HepG2 (cell line): ENCODE data around the gene CDC34. TPM values are rescaled to one million over a fixed set of nuclear protein-coding genes. Genes with fewer than 3 reads are reported as not detected.
A peak's percentile ranks its signal among the peaks of the same experiment; 100 is the strongest.

Source experiments
- AGO1 ChIP-seq: fragments of 200-400 bp; formaldehyde crosslinking; IDR thresholded peaks from 2 replicates; pipeline ENCODE4 v1.6.1; 2017; ENCODE audit warnings: mild to moderate bottlenecking, low read depth, low read length, moderate library complexity; ENCODE audit not compliant: poor library complexity, severe bottlenecking
- ARHGAP35 ChIP-seq: sonication (generic); formaldehyde crosslinking; IDR thresholded peaks from 2 replicates; pipeline ENCODE4 v1.9.0; 2022; ENCODE audit warnings: mild to moderate bottlenecking, inconsistent platforms, moderate library complexity, missing genetic modification reagents, borderline replicate concordance
- BRD4 ChIP-seq: sonication (generic); formaldehyde crosslinking; IDR thresholded peaks from 2 replicates; pipeline ENCODE4 v1.4.0; 2020; ENCODE audit warnings: missing genetic modification reagents
- HDAC6 ChIP-seq: fragments of 200-600 bp; sonication (generic); IDR thresholded peaks from 2 replicates; pipeline ENCODE4 v1.7.0; 2017; ENCODE audit warnings: mild to moderate bottlenecking, antibody characterized with exemption, low read length, low read depth
- HOXA3 ChIP-seq: sonication (generic); formaldehyde crosslinking; IDR thresholded peaks from 2 replicates; pipeline ENCODE4 v1.5.0; 2020; ENCODE audit warnings: missing genetic modification reagents
- PAX8 ChIP-seq: sonication (generic); formaldehyde crosslinking; IDR thresholded peaks from 2 replicates; pipeline ENCODE4 v1.8.0; 2022; ENCODE audit warnings: mild to moderate bottlenecking, missing genetic modification reagents, borderline replicate concordance
- SOX5 ChIP-seq: IDR thresholded peaks from 2 replicates; pipeline ENCODE4 v1.6.1; 2016; ENCODE audit warnings: borderline replicate concordance
- ZFP36L1 ChIP-seq: sonication (generic); formaldehyde crosslinking; IDR thresholded peaks from 2 replicates; pipeline ENCODE4 v1.8.0; 2022; ENCODE audit warnings: mild to moderate bottlenecking, missing genetic modification reagents, moderate library complexity
- ZNF10 ChIP-seq: sonication (generic); formaldehyde crosslinking; IDR thresholded peaks from 2 replicates; pipeline ENCODE4 v1.4.0; 2020; ENCODE audit warnings: mild to moderate bottlenecking, low read depth, missing genetic modification reagents, borderline replicate concordance
- ZNF136 ChIP-seq: sonication (generic); formaldehyde crosslinking; IDR thresholded peaks from 2 replicates; pipeline ENCODE4 v1.8.1; 2022; ENCODE audit warnings: low read depth, mild to moderate bottlenecking, moderate library complexity, missing genetic modification reagents
- ZNF501 ChIP-seq: sonication (generic); formaldehyde crosslinking; IDR thresholded peaks from 2 replicates; pipeline ENCODE4 v1.5.1; 2020; ENCODE audit warnings: mild to moderate bottlenecking, moderate library complexity, missing genetic modification reagents
- polyA plus RNA-seq, 8 experiments: library from polyadenylated mRNA; depleted of rRNA in 3 of 8; stranded (reverse) in 7 of 8; unstranded in 1 of 8; fragments of >200 nt; fragmentation: Illumina TruSeq in 4 of 8; extraction: Trizol in 4 of 8; gene quantifications; 2 replicates each; pipeline versions ENCODE4 v1.2.1 to v1.2.3, GENCODE V29; 2011 to 2016; ENCODE audit warnings: low read depth in 4 of 8, missing spikeins in 1 of 8, mixed read lengths in 1 of 8; ENCODE audit not compliant: insufficient read depth in 1 of 8
- total RNA-seq, 5 experiments: library from RNA; depleted of rRNA; stranded (reverse); fragments of >200 nt; fragmentation: Illumina TruSeq; extraction: Trizol; gene quantifications; 2 replicates each; pipeline ENCODE4 v1.2.3, GENCODE V29; 2016; ENCODE audit warnings: low read depth in 1 of 5
- TF ChIP-seq, protein P1 (sequence below): sonication (generic); formaldehyde crosslinking; IDR thresholded peaks from 2 replicates; pipeline ENCODE4 v1.5.0; 2020; ENCODE audit warnings: mild to moderate bottlenecking, missing genetic modification reagents, borderline replicate concordance
- TF ChIP-seq, protein P2 (sequence below): sonication (generic); formaldehyde crosslinking; IDR thresholded peaks from 2 replicates; pipeline ENCODE4 v1.9.0; 2021; ENCODE audit warnings: missing genetic modification reagents, borderline replicate concordance
- TF ChIP-seq, protein P3 (sequence below): sonication (generic); formaldehyde crosslinking; IDR thresholded peaks from 2 replicates; pipeline ENCODE4 v1.9.0; 2021; ENCODE audit warnings: missing genetic modification reagents, borderline replicate concordance

Gene CDC34
- total and polyA plus RNA-seq, 2 of the 13 experiments (the other 11 are each of a cell fraction or from before 2014, with no cell fraction given): 138 to 150 TPM

DNA sequence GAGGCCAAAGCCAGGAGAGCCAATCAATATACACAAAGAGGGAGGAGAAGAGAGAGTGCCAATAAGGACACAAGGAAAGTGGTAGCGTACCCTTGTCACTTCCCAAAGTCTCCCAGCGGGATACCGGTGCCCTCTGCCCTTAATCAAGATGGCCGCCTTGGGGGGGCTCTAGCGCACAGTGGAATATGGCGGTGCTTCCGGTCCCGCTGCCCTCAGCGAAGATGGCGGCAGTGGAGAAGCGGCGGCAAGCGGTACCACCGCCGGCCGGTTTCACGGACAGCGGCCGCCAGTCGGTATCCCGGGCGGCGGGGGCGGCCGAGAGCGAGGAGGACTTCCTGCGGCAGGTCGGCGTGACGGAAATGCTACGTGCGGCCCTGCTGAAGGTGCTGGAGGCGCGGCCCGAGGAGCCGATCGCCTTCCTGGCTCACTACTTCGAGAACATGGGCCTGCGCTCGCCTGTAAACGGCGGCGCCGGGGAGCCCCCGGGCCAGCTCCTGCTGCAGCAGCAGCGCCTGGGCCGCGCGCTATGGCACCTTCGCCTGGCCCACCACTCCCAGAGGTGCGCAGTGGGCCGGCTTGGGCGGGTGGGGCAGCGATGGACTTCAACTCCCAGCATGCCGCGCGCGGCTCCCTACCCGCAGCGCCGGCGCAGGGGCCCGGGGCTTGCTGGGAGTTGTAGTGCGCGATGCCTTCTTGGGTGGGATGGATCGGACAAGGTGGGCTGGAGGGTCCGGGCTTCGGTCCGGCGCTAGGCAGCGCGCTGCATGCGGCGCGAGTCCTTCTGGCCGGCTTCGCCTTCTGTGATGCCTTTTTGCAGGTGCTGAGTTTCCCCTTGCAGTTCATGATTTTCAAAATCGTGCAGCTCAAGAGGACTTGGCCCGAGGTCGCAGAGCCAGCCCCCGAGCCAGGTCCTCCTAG lies 24.0 kb upstream of the CDC34 start, which contains the start of gene TPGS1 (continued):
- TF ChIP-seq, protein P1, sequence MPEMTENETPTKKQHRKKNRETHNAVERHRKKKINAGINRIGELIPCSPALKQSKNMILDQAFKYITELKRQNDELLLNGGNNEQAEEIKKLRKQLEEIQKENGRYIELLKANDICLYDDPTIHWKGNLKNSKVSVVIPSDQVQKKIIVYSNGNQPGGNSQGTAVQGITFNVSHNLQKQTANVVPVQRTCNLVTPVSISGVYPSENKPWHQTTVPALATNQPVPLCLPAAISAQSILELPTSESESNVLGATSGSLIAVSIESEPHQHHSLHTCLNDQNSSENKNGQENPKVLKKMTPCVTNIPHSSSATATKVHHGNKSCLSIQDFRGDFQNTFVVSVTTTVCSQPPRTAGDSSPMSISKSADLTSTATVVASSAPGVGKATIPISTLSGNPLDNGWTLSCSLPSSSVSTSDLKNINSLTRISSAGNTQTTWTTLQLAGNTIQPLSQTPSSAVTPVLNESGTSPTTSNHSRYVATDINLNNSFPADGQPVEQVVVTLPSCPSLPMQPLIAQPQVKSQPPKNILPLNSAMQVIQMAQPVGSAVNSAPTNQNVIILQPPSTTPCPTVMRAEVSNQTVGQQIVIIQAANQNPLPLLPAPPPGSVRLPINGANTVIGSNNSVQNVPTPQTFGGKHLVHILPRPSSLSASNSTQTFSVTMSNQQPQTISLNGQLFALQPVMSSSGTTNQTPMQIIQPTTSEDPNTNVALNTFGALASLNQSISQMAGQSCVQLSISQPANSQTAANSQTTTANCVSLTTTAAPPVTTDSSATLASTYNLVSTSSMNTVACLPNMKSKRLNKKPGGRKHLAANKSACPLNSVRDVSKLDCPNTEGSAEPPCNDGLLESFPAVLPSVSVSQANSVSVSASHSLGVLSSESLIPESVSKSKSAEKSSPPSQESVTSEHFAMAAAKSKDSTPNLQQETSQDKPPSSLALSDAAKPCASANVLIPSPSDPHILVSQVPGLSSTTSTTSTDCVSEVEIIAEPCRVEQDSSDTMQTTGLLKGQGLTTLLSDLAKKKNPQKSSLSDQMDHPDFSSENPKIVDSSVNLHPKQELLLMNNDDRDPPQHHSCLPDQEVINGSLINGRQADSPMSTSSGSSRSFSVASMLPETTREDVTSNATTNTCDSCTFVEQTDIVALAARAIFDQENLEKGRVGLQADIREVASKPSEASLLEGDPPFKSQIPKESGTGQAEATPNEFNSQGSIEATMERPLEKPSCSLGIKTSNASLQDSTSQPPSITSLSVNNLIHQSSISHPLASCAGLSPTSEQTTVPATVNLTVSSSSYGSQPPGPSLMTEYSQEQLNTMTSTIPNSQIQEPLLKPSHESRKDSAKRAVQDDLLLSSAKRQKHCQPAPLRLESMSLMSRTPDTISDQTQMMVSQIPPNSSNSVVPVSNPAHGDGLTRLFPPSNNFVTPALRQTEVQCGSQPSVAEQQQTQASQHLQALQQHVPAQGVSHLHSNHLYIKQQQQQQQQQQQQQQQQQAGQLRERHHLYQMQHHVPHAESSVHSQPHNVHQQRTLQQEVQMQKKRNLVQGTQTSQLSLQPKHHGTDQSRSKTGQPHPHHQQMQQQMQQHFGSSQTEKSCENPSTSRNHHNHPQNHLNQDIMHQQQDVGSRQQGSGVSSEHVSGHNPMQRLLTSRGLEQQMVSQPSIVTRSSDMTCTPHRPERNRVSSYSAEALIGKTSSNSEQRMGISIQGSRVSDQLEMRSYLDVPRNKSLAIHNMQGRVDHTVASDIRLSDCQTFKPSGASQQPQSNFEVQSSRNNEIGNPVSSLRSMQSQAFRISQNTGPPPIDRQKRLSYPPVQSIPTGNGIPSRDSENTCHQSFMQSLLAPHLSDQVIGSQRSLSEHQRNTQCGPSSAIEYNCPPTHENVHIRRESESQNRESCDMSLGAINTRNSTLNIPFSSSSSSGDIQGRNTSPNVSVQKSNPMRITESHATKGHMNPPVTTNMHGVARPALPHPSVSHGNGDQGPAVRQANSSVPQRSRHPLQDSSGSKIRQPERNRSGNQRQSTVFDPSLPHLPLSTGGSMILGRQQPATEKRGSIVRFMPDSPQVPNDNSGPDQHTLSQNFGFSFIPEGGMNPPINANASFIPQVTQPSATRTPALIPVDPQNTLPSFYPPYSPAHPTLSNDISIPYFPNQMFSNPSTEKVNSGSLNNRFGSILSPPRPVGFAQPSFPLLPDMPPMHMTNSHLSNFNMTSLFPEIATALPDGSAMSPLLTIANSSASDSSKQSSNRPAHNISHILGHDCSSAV: 0 out of 2 replicates have a peak, but pooled peaks have one; percentile 44
- TF ChIP-seq, protein P2, sequence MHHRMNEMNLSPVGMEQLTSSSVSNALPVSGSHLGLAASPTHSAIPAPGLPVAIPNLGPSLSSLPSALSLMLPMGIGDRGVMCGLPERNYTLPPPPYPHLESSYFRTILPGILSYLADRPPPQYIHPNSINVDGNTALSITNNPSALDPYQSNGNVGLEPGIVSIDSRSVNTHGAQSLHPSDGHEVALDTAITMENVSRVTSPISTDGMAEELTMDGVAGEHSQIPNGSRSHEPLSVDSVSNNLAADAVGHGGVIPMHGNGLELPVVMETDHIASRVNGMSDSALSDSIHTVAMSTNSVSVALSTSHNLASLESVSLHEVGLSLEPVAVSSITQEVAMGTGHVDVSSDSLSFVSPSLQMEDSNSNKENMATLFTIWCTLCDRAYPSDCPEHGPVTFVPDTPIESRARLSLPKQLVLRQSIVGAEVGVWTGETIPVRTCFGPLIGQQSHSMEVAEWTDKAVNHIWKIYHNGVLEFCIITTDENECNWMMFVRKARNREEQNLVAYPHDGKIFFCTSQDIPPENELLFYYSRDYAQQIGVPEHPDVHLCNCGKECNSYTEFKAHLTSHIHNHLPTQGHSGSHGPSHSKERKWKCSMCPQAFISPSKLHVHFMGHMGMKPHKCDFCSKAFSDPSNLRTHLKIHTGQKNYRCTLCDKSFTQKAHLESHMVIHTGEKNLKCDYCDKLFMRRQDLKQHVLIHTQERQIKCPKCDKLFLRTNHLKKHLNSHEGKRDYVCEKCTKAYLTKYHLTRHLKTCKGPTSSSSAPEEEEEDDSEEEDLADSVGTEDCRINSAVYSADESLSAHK (CRISPR knock-in tag): no peak
- TF ChIP-seq ZFP36L1 (CRISPR knock-in tag) (no peak), PAX8 (CRISPR knock-in tag) (0 out of 2 replicates have a peak, but pooled peaks have one; percentile 67), ARHGAP35 (peak; percentile 15; the same call in 1 of the 2 replicates), AGO1 (no peak), HOXA3 (CRISPR knock-in tag) (peak; percentile 100), ZNF10 (no peak), SOX5 (no peak), HDAC6 (no peak), ZNF136 (CRISPR knock-in tag) (0 out of 2 replicates have a peak, but pooled peaks have one; percentile 49), ZNF501 (CRISPR knock-in tag) (peak; percentile 75), BRD4 (CRISPR knock-in tag) (peak; percentile 94)
- TF ChIP-seq, protein P3, sequence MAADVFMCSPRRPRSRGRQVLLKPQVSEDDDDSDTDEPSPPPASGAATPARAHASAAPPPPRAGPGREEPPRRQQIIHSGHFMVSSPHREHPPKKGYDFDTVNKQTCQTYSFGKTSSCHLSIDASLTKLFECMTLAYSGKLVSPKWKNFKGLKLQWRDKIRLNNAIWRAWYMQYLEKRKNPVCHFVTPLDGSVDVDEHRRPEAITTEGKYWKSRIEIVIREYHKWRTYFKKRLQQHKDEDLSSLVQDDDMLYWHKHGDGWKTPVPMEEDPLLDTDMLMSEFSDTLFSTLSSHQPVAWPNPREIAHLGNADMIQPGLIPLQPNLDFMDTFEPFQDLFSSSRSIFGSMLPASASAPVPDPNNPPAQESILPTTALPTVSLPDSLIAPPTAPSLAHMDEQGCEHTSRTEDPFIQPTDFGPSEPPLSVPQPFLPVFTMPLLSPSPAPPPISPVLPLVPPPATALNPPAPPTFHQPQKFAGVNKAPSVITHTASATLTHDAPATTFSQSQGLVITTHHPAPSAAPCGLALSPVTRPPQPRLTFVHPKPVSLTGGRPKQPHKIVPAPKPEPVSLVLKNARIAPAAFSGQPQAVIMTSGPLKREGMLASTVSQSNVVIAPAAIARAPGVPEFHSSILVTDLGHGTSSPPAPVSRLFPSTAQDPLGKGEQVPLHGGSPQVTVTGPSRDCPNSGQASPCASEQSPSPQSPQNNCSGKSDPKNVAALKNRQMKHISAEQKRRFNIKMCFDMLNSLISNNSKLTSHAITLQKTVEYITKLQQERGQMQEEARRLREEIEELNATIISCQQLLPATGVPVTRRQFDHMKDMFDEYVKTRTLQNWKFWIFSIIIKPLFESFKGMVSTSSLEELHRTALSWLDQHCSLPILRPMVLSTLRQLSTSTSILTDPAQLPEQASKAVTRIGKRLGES: no peak
